ENCODE measurements around the gene FBLL1.
"Not testable (repeated sequence)": the region's sequence is repeated elsewhere in the genome, so short reads cannot be mapped to it uniquely, and the experiment has no call there.

Gene FBLL1

GRCh38 chr5:168562279-168562678 lies 33.2 kb downstream of the FBLL1 start:
- no peak overlapping the region for H3K27ac ChIP-seq
- H3K4me2 ChIP-seq (ENCODE audit: low read length): no peak overlapping the region
- no peak overlapping the region for H2AFZ ChIP-seq
- no peaks in the 10 kb centered on the region for H3K36me3 ChIP-seq (ENCODE audit: control insufficient read depth, insufficient read depth, low read length)
- TF ChIP-seq CTCF (IDR thresholded peaks at IDR 0.05): no peak
- H3K27me3 ChIP-seq (ENCODE audit: control insufficient read depth, insufficient read depth, low read length): no peaks in the 10 kb centered on the region
- no peaks in the 10 kb centered on the region for H3K4me1 ChIP-seq
- no peak overlapping the region for H3K9ac ChIP-seq
- no peaks in the 10 kb centered on the region for H3K79me2 ChIP-seq
- H3K9me3 ChIP-seq (ENCODE audit: control insufficient read depth, low read length): no peaks in the 10 kb centered on the region
- H3K4me3 ChIP-seq (ENCODE audit: low read depth, low read length): no peak overlapping the region

DNA sequence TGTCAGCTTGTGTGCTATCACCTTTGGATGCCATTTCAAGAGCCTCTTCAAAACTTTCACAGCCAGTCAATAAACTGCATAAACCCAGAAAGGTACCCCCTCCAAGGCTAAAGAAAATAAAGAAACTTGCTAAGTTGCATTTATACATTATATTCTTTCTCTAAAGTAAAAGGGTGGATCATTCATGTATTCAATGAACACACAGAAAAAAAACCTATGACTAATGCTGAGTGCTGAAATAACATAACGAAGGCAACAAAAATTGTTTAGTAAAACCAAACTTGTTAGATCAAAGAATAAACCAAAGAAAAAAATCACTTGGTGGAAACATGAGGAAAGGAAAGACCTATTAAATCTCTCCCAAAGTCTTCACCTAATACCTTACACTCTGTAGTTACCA lies 34.9 kb downstream of the FBLL1 start:
- no peaks in the 10 kb centered on the region for H3K9me3 ChIP-seq (ENCODE audit: control insufficient read depth, low read length)
- no peaks in the 10 kb centered on the region for H3K4me1 ChIP-seq
- H3K27ac ChIP-seq: no peak overlapping the region
- H3K27me3 ChIP-seq (ENCODE audit: control insufficient read depth, insufficient read depth, low read length): no peaks in the 10 kb centered on the region
- H3K9ac ChIP-seq: no peak overlapping the region
- TF ChIP-seq CTCF (IDR thresholded peaks at IDR 0.05): no peak
- H3K79me2 ChIP-seq: peaks cover 7% of the 10 kb centered on the region
- H3K4me3 ChIP-seq (ENCODE audit: low read depth, low read length): no peak overlapping the region
- no peak overlapping the region for H2AFZ ChIP-seq
- H3K36me3 ChIP-seq (ENCODE audit: control insufficient read depth, insufficient read depth, low read length): no peaks in the 10 kb centered on the region
- no peak overlapping the region for H3K4me2 ChIP-seq (ENCODE audit: low read length)

DNA sequence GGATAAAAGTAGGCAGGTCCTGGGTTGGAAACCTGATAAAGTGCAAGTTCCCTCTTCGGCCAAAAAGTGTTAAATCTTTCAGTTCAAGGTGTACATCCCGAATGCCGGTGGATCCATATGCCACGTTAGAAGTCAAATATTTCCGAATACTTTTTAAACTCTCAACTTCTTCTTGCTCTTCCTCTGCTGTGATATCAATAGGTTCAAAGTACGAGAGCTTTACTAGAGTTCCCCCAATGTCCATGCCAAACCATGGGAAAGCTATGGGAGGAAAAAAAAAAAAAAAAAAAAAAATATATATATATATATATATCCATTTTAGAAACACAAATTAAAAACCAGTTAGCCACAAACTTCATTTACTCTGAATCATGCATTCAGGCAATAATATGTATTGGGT lies 39.6 kb downstream of the FBLL1 start:
- Histone ChIP-seq H3K4me3 (ENCODE audit: low read depth, low read length) (no peak overlapping the region), H3K9me3 (ENCODE audit: control insufficient read depth, low read length) (no peaks in the 10 kb centered on the region), H3K4me1 (no peaks in the 10 kb centered on the region), H3K4me2 (ENCODE audit: low read length) (no peak overlapping the region), H3K36me3 (ENCODE audit: control insufficient read depth, insufficient read depth, low read length) (no peaks in the 10 kb centered on the region), H2AFZ (no peak overlapping the region), H3K27ac (no peak overlapping the region), H3K27me3 (ENCODE audit: control insufficient read depth, insufficient read depth, low read length) (no peaks in the 10 kb centered on the region), H3K79me2 (peaks cover 23% of the 10 kb centered on the region), H3K9ac (no peak overlapping the region)
- no peak for TF ChIP-seq CTCF (IDR thresholded peaks at IDR 0.05)

DNA sequence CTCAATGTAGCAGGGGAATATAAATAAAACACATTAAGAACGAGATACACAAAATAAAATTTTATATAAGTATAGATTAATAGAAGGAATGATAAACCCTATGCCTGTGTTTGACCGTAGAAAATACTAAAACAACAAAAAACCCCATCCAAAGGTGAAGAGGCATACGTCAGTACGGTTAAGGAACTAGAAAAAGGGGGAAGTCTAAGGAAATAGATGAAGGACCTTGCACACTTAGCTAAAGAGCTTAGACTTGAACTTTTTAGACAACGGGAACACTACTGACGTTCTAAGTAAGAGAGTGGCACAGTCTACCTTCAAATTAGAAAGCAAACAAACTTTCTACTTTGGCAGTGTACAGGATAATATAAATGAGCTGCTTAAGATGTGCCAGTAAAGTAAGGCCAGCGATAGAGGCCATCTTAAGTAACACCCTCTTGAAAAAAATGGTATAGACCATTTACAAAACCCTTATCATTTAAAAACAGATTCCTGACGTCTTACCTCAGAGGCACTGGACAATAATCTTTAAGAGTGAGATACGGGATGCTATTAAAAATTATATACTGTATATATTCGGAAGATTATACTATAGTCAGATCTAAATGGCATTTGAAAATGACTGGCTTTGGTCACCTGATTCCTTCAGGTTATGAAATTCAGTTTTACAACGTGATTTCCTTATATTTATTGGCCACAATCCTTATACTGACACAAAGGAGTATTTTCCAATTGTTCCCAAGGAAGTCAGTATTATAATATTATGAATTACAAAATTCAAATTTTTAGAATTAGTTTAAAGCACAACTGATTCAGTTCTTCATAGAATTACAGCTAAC lies 41.6 kb downstream of the FBLL1 start:
- no peaks in the 10 kb centered on the region for H3K36me3 ChIP-seq (ENCODE audit: control insufficient read depth, insufficient read depth, low read length)
- no peak overlapping the region for H3K4me2 ChIP-seq (ENCODE audit: low read length)
- H3K4me1 ChIP-seq: no peaks in the 10 kb centered on the region
- H2AFZ ChIP-seq: no peak overlapping the region
- peaks cover 31% of the 10 kb centered on the region for H3K79me2 ChIP-seq
- no peak overlapping the region for H3K4me3 ChIP-seq (ENCODE audit: low read depth, low read length)
- no peaks in the 10 kb centered on the region for H3K9me3 ChIP-seq (ENCODE audit: control insufficient read depth, low read length)
- H3K27me3 ChIP-seq (ENCODE audit: control insufficient read depth, insufficient read depth, low read length): no peaks in the 10 kb centered on the region
- TF ChIP-seq CTCF (IDR thresholded peaks at IDR 0.05): no peak
- no peak overlapping the region for H3K9ac ChIP-seq
- H3K27ac ChIP-seq: no peak overlapping the region

DNA sequence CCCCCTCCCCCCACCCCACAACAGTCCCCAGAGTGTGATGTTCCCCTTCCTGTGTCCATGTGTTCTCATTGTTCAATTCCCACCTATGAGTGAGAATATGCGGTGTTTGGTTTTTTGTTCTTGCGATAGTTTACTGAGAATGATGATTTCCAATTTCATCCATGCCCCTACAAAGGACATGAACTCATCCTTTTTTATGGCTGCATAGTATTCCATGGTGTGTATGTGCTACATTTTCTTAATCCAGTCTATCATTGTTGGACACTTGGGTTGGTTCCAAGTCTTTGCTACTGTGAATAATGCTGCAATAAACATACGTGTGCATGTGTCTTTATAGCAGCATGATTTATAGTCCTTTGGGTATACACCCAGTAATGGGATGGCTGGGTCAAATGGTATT lies 44.6 kb downstream of the FBLL1 start:
- H3K27ac ChIP-seq; H3K4me1 ChIP-seq; H3K36me3 ChIP-seq (ENCODE audit: control insufficient read depth, insufficient read depth, low read length); H3K4me3 ChIP-seq (ENCODE audit: low read depth, low read length); H3K9me3 ChIP-seq (ENCODE audit: control insufficient read depth, low read length); H3K9ac ChIP-seq; H2AFZ ChIP-seq; H3K27me3 ChIP-seq (ENCODE audit: control insufficient read depth, insufficient read depth, low read length); H3K4me2 ChIP-seq (ENCODE audit: low read length): not testable (repeated sequence)
- H3K79me2 ChIP-seq: peaks cover 34% of the 10 kb centered on the region

DNA sequence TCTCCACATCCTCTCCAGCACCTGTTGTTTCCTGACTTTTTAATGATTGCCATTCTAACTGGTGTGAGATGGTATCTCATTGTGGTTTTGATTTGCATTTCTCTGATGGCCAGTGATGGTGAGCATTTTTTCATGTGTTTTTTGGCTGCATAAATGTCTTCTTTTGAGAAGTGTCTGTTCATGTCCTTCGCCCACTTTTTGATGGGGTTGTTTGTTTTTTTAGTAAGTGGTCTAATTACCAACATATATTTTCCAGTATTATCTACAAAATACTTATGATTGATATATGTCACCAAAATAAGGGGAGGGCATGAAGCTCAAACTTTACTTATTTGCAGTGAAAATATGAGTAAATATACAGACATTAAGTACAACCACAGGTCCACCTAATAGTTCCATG lies 45.1 kb downstream of the FBLL1 start:
- not testable (repeated sequence) for H3K27ac ChIP-seq; H3K4me2 ChIP-seq (ENCODE audit: low read length); H3K4me1 ChIP-seq; H3K9ac ChIP-seq; H3K36me3 ChIP-seq (ENCODE audit: control insufficient read depth, insufficient read depth, low read length); H3K4me3 ChIP-seq (ENCODE audit: low read depth, low read length); H3K27me3 ChIP-seq (ENCODE audit: control insufficient read depth, insufficient read depth, low read length); H2AFZ ChIP-seq; H3K9me3 ChIP-seq (ENCODE audit: control insufficient read depth, low read length)
- peaks cover 34% of the 10 kb centered on the region for H3K79me2 ChIP-seq

Data from parathyroid adenoma (tissue), 2 donors.